NCI-H2171 (cell line): Measurements from ENCODE around the gene ERBB3.
"Not testable (repeated sequence)": the region's sequence is repeated elsewhere in the genome, so short reads cannot be mapped to it uniquely, and the experiment has no call there.

ENCODE experiments used
- DNase-seq: peaks from one replicate; lab custom pipeline; 2025; lab: John Stamatoyannopoulos, UW

The ERBB3 gene

GRCh38 chr12:56114084-56114483 is 34.1 kb downstream of the ERBB3 start:
- DNase-seq: no peak

GRCh38 chr12:56115329-56115728 is 35.4 kb downstream of the ERBB3 start:
- no peak for DNase-seq

- peak; percentile 91 for DNase-seq
Measured at GRCh38 chr12:56116267-56117081, 36.5 kb downstream of the ERBB3 start, which contains the start of gene RPL41. RPL41 (plus strand) TSS chr12:56116633.

GRCh38 chr12:56117082-56117706 is 37.2 kb downstream of the ERBB3 start:
- DNase-seq: not testable (repeated sequence)

- peak; percentile 99 for DNase-seq
Measured at GRCh38 chr12:56117778-56118687, 38.1 kb downstream of the ERBB3 start, which contains the start of gene ZC3H10. ZC3H10 (plus strand) TSS chr12:56118266; CDS start chr12:56120563, 2,297 bp downstream.

- DNase-seq: no peak
Measured at GRCh38 chr12:56118688-56119357, 38.9 kb downstream of the ERBB3 start.

- peak; percentile 59 for DNase-seq
Measured at GRCh38 chr12:56119361-56119796, 39.4 kb downstream of the ERBB3 start.

GRCh38 chr12:56120158-56120846 is 40.3 kb downstream of the ERBB3 start:
- DNase-seq: no peak

GRCh38 chr12:56121204-56121870 is 41.4 kb downstream of the ERBB3 start:
- no peak for DNase-seq

- DNase-seq: no peak
Measured at GRCh38 chr12:56122637-56123036, 42.7 kb downstream of the ERBB3 start.

GRCh38 chr12:56124133-56124532 is 44.2 kb downstream of the ERBB3 start:
- no peak for DNase-seq

- DNase-seq: no peak
Measured at GRCh38 chr12:56126732-56127239, 46.8 kb downstream of the ERBB3 start.

- no peak for DNase-seq
Measured at GRCh38 chr12:56127485-56127887, 47.5 kb downstream of the ERBB3 start.

GRCh38 chr12:56127888-56128669 is 48.1 kb downstream of the ERBB3 start, which contains the start of gene ESYT1:
ESYT1 (plus strand) TSS chr12:56128267; CDS start chr12:56128320, 53 bp downstream.
- peak; percentile 98 for DNase-seq

GRCh38 chr12:56128670-56129205 is 48.8 kb downstream of the ERBB3 start:
- DNase-seq: no peak

- no peak for DNase-seq
Measured at GRCh38 chr12:56129206-56129941, 49.4 kb downstream of the ERBB3 start.

GRCh38 chr12:56129942-56130495 is 50.1 kb downstream of the ERBB3 start:
- no peak for DNase-seq

GRCh38 chr12:56130876-56131275 is 50.9 kb downstream of the ERBB3 start:
- no peak for DNase-seq
